Stimulated activated CD4-positive, alpha-beta T cell treated with anti-CD3 and anti-CD28 coated beads, Interleukin-2, amount 100 ng/mL, for 4 hours (primary cell): ENCODE data around the gene ABHD10.
"Not testable (repeated sequence)": the region's sequence is repeated elsewhere in the genome, so short reads cannot be mapped to it uniquely, and the experiment has no call there.

Experiments used
- DNase-seq: peaks from one replicate; pipeline ENCODE4 v3.0.0-alpha.2; 2020; ENCODE audit warnings: low read depth

The ABHD10 gene

GRCh38 chr3:112034436-112034835 lies 55.6 kb downstream of the ABHD10 start, which contains the start of gene TMPRSS7:
Gene TMPRSS7, plus strand, starts transcription at chr3:112034736. Its CDS starts 110 bp downstream, at chr3:112034846.
- no peak for DNase-seq

- no peak for DNase-seq
Measured at GRCh38 chr3:112035241-112035640, 56.4 kb downstream of the ABHD10 start.

DNA sequence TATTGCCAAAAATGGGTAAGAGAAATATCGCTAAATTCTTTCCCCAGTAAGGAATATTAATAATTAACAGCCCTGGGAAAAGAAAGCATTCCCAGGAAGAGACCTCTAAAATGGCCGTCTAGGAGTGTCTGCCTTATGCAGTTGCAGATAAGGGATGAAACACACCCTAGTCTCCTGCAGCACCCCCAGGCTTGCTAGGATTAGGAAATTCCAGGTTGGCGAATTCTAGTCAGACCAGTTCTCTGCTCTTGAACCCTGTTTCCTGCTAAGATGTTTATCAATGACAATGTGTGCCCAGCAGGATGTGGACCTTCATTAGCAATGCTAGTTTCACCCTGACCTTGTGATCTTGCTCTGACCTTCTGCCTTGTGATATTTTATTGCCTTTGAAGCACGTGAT lies 58.4 kb downstream of the ABHD10 start:
- not testable (repeated sequence) for DNase-seq

- no peak for DNase-seq
Measured at GRCh38 chr3:112038863-112039262, 60.0 kb downstream of the ABHD10 start.

- DNase-seq, result no peak
Measured at GRCh38 chr3:112041321-112041720, 62.5 kb downstream of the ABHD10 start.

DNA sequence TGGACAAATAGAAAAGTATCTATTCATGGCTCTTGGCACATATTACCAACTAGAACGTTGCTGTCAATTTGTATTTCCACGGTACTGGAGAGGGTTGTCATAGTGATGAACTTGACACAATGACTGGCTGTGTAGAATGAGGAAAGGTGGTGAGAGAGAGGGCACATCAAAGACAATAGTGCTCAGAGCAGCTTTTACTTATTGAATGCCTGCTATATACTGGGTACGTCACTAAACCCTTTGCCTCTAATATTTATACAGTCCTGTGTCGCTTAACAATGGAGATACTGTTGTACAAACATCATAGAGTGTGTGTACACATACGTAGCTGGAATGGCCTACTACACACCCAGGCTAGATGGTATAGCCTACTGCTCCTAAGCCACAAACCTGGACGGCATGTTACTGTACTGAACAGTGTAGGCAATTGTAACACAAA lies 64.0 kb downstream of the ABHD10 start:
- DNase-seq, result no peak
